A549 treated with Hydrocortisone at 1 μM for 4 hours (cell line): ENCODE results near the gene ODF4. TPM values are rescaled to one million over a fixed set of nuclear protein-coding genes. Genes with fewer than 3 reads are reported as not detected.

Experiments used
- total RNA-seq: library from RNA; stranded (reverse); fragments of 200-300 nt; extraction: Qiagen RNA extraction; gene quantifications from 5 replicates; pipeline ENCODE4 v1.2.3, GENCODE V29; 2022

The ODF4 gene
- total RNA-seq = not detected in 5 replicates

GRCh38 chr17:8339540-8339939, at the start of gene ODF4:
Gene ODF4, plus strand, starts transcription at chr17:8339840. Its CDS starts 212 bp downstream, at chr17:8340052.

GRCh38 chr17:8376271-8377067, 36.8 kb downstream of the ODF4 start, which contains the start of gene KRABD2:
Gene KRABD2, minus strand, starts transcription at chr17:8376704.

GRCh38 chr17:8383143-8383822, 43.6 kb downstream of the ODF4 start, which contains the start of gene RPL26:
Gene RPL26, minus strand, starts transcription at chr17:8383193. Its CDS starts 883 bp downstream, at chr17:8382310.

Other genes with a start within 250 kb of the ODF4 start
- 6.3 to 10.0 TPM (median 6.4 TPM) in 5 replicates for gene ALOXE3, start 221.3 kb upstream of the ODF4 start, total RNA-seq
- gene HES7, start 215.7 kb upstream of the ODF4 start, total RNA-seq = 1.6 to 5.3 TPM (median 4.8 TPM) in 5 replicates
- gene PER1, start 187.4 kb upstream of the ODF4 start, total RNA-seq = 49.3 to 55.5 TPM (median 53.3 TPM) in 5 replicates
- gene VAMP2, start 176.9 kb upstream of the ODF4 start, total RNA-seq = 23.5 to 31.4 TPM (median 28.1 TPM) in 5 replicates
- gene TMEM107, start 163.5 kb upstream of the ODF4 start, total RNA-seq = 20.0 to 21.8 TPM (median 20.6 TPM) in 5 replicates
- 6.6 to 8.6 TPM (median 8.3 TPM) in 5 replicates for gene BORCS6, start 149.7 kb upstream of the ODF4 start, total RNA-seq
- gene AURKB, start 129.3 kb upstream of the ODF4 start, total RNA-seq = 137 to 153 TPM (median 149 TPM) in 5 replicates
- 11.4 to 16.1 TPM (median 15.6 TPM) in 5 replicates for gene CTC1, start 91.8 kb upstream of the ODF4 start, total RNA-seq
- 42.7 to 53.6 TPM (median 45.8 TPM) in 5 replicates for gene PFAS, start 90.6 kb upstream of the ODF4 start, total RNA-seq
- 37.7 to 45.8 TPM (median 43.9 TPM) in 5 replicates for gene RANGRF, start 51.2 kb upstream of the ODF4 start, total RNA-seq
- gene SLC25A35, start 44.4 kb upstream of the ODF4 start, total RNA-seq = 6.0 to 8.8 TPM (median 7.7 TPM) in 5 replicates
- gene ARHGEF15, start 29.6 kb upstream of the ODF4 start, total RNA-seq = not detected in 5 replicates
- gene RPL26, start 43.4 kb downstream of the ODF4 start, total RNA-seq = 3,568 to 3,900 TPM (median 3,728 TPM) in 5 replicates
- gene RNF222, start 58.0 kb downstream of the ODF4 start, total RNA-seq = not detected in 5 replicates
- gene NDEL1, start 96.0 kb downstream of the ODF4 start, total RNA-seq = 60.0 to 77.6 TPM (median 63.7 TPM) in 5 replicates